CD14-positive monocyte (primary cell): ENCODE results near the gene IL17C. TPM values are rescaled to one million over a fixed set of nuclear protein-coding genes. Genes with fewer than 3 reads are reported as not detected.

Source experiments
- DNase-seq, 3 donors: peaks; one replicate each; pipeline ENCODE4 v3.0.0-alpha.2; 2011 to 2022
- H2AFZ ChIP-seq: 2 replicates; pipeline ENCODE4 v1.6.0; 2012; ENCODE audit warnings: mild to moderate bottlenecking, low read depth, low read length, inconsistent platforms; ENCODE audit not compliant: insufficient read depth, poor library complexity, severe bottlenecking
- H3K27ac ChIP-seq, 2 donors: 1 replicate in 1 of 2; 2 replicates in 1 of 2; pipeline ENCODE4 v1.5.1; 2012 to 2013; ENCODE audit warnings: low read length in 2 of 2, control low read depth in 1 of 2, inconsistent platforms in 1 of 2, low read depth in 1 of 2, mild to moderate bottlenecking in 1 of 2
- H3K27me3 ChIP-seq, 2 donors: one replicate each; pipeline versions ENCODE4 v1.6.0 to v1.6.1; 2011 to 2013; ENCODE audit warnings: low read length in 2 of 2; ENCODE audit not compliant: control insufficient read depth in 2 of 2, insufficient read depth in 2 of 2
- H3K36me3 ChIP-seq, 2 donors: replicated peaks in 1 of 2; 1 replicate in 1 of 2; 2 replicates in 1 of 2; pipeline versions ENCODE4 v1.5.1 to v1.6.1; 2012 to 2013; ENCODE audit warnings: low read length in 2 of 2, control low read depth in 1 of 2, inconsistent platforms in 1 of 2, mild to moderate bottlenecking in 1 of 2; ENCODE audit not compliant: insufficient read depth in 2 of 2, control insufficient read depth in 1 of 2
- H3K4me1 ChIP-seq, 2 donors: 1 replicate in 1 of 2; 2 replicates in 1 of 2; pipeline versions ENCODE4 v1.5.1 to v1.6.1; 2012 to 2013; ENCODE audit warnings: low read length in 2 of 2, control low read depth in 1 of 2, inconsistent platforms in 1 of 2, mild to moderate bottlenecking in 1 of 2, moderate library complexity in 1 of 2; ENCODE audit not compliant: insufficient read depth in 2 of 2, control insufficient read depth in 1 of 2
- H3K4me2 ChIP-seq: replicated peaks from 2 replicates; pipeline ENCODE3; 2012; ENCODE audit warnings: low read length, moderate library complexity, mild to moderate bottlenecking; ENCODE audit not compliant: poor library complexity, severe bottlenecking; ENCODE audit errors: extremely low read depth
- H3K4me3 ChIP-seq, 3 experiments: fragments of 200-600 bp in 1 of 3; sonication (generic) in 1 of 3; replicated peaks in 1 of 3; 1 replicate in 2 of 3; 2 replicates in 1 of 3; pipeline ENCODE4 v1.5.1; 2011 to 2013; ENCODE audit warnings: low read length in 3 of 3, mild to moderate bottlenecking in 3 of 3, control low read depth in 2 of 3, low read depth in 2 of 3, inconsistent platforms in 1 of 3, moderate library complexity in 1 of 3
- H3K79me2 ChIP-seq: 2 replicates; pipeline ENCODE4 v1.6.0; 2012; ENCODE audit warnings: mild to moderate bottlenecking, control low read depth, inconsistent platforms, low read length, moderate library complexity; ENCODE audit not compliant: insufficient read depth
- H3K9ac ChIP-seq: 2 replicates; pipeline ENCODE4 v1.6.0; 2017; ENCODE audit warnings: low read length, mild to moderate bottlenecking; ENCODE audit not compliant: insufficient read depth, poor library complexity, severe bottlenecking
- H3K9me3 ChIP-seq, 2 donors: replicated peaks in 1 of 2; 1 replicate in 1 of 2; 2 replicates in 1 of 2; pipeline versions ENCODE4 v1.5.1 to v1.6.1; 2012 to 2013; ENCODE audit warnings: low read length in 2 of 2, control low read depth in 1 of 2; ENCODE audit not compliant: control insufficient read depth in 1 of 2, insufficient read depth in 1 of 2
- H4K20me1 ChIP-seq: 2 replicates; pipeline ENCODE4 v1.6.0; 2012; ENCODE audit warnings: mild to moderate bottlenecking, low read length, control low read depth, moderate library complexity; ENCODE audit not compliant: insufficient read depth
- H3K27ac Mint-ChIP-seq, 7 donors: one replicate each; pipeline ENCODE4 v1.8.0; 2020; ENCODE audit warnings: mild to moderate bottlenecking in 7 of 7, mixed read lengths in 7 of 7, moderate library complexity in 6 of 7, inconsistent platforms in 2 of 7
- H3K27me3 Mint-ChIP-seq, 3 donors: one replicate each; pipeline ENCODE4 v1.8.0; 2021 to 2022; ENCODE audit warnings: low read depth in 3 of 3, mild to moderate bottlenecking in 3 of 3, mixed read lengths in 3 of 3, moderate library complexity in 3 of 3, inconsistent platforms in 1 of 3
- H3K36me3 Mint-ChIP-seq, 2 donors: one replicate each; pipeline ENCODE4 v1.8.0; 2020; ENCODE audit warnings: mixed read lengths in 2 of 2, inconsistent platforms in 1 of 2, mild to moderate bottlenecking in 1 of 2
- H3K4me1 Mint-ChIP-seq: one replicate; pipeline ENCODE4 v1.8.0; 2020; ENCODE audit warnings: mild to moderate bottlenecking, mixed read lengths
- H3K4me3 Mint-ChIP-seq, 2 donors: one replicate each; pipeline ENCODE4 v1.8.0; 2020; ENCODE audit warnings: mild to moderate bottlenecking in 2 of 2, mixed read lengths in 2 of 2, moderate library complexity in 1 of 2
- H3K9me3 Mint-ChIP-seq, 7 donors: one replicate each; pipeline ENCODE4 v1.8.0; 2020 to 2022; ENCODE audit warnings: mixed read lengths in 7 of 7, mild to moderate bottlenecking in 6 of 7, moderate library complexity in 6 of 7, inconsistent platforms in 2 of 7
- CTCF ChIP-seq: fragments of 200-600 bp; IDR thresholded peaks from one replicate; pipeline ENCODE4 v1.8.0; 2022; ENCODE audit warnings: antibody characterized with exemption, mild to moderate bottlenecking
- WGBS: methylation state at CpG from one replicate; pipeline ENCODE4 v1.1.5; 2013; ENCODE audit warnings: missing lambda C conversion rate; ENCODE audit not compliant: insufficient coverage; 5-methylcytosine and 5-hydroxymethylcytosine counted together
- intact Hi-C, 2 donors: fragments of 100-400 bp; cut with micrococcal nuclease; formaldehyde crosslinking; loops; one replicate each; pipeline versions ENCODE4 v1.15.0 to v1.15.1; 2023
- polyA plus RNA-seq, 3 donors: library from polyadenylated mRNA; depleted of rRNA in 1 of 3; unstranded in 2 of 3; stranded (reverse) in 1 of 3; fragments of 300-500 nt in 2 of 3; fragments of >200 nt in 1 of 3; fragmentation: Illumina TruSeq in 2 of 3; gene quantifications; 1 replicate in 2 of 3; 2 replicates in 1 of 3; pipeline ENCODE4 v1.2.3, GENCODE V29; 2012 to 2021

IL17C gene
- polyA plus RNA-seq, 3 donors: 0.08 TPM; not detected in 2

GRCh38 chr16:88681084-88681680 is 42.8 kb downstream of the IL17C start:
- Mint-ChIP-seq H3K4me3 (peak overlapping the region; percentile 56 to 81), H3K36me3 (peaks cover 33 to 57% of the 10 kb centered on the region in 2 donors), H3K27me3 (no peaks in the 10 kb centered on the region), H3K9me3 (no peaks in the 10 kb centered on the region), H3K27ac (peak overlapping the region in 6 of 7 donors; percentile 75 to 96 (median 95)), H3K4me1 (peaks cover 51% of the 10 kb centered on the region)
- Histone ChIP-seq H3K79me2 (peaks cover 22% of the 10 kb centered on the region), H2AFZ (no peak overlapping the region), H4K20me1 (peaks cover 3% of the 10 kb centered on the region), H3K9ac (no peak overlapping the region), H3K4me3 (peak overlapping the region in 1 of 3 experiments; percentile 66), H3K27me3 (no peaks in the 10 kb centered on the region), H3K4me1 (peaks cover 58 to 63% of the 10 kb centered on the region in 2 donors), H3K4me2 (peak overlapping the region; percentile 67), H3K9me3 (no peaks in the 10 kb centered on the region), H3K36me3 (peaks cover 32 to 38% of the 10 kb centered on the region in 2 donors), H3K27ac (peak overlapping the region; percentile 80 to 91)
- no peak for TF ChIP-seq CTCF
- no peak for DNase-seq
- WGBS: 55% methylated on average over 28 of the region's 31 CpGs
- intact Hi-C loops: loop anchor here (1.0 to 10.0 kb wide), 3 partner anchors 20 to 86 kb away; partner anchors contain the start of gene IL17C (in 1 of the 2)

- Mint-ChIP-seq H3K4me3 (peak overlapping the region; percentile 56 to 84), H3K27me3 (peaks cover 0 to 2% (median 2%) of the 10 kb centered on the region in 3 donors), H3K9me3 (no peaks in the 10 kb centered on the region), H3K4me1 (peaks cover 53% of the 10 kb centered on the region), H3K36me3 (peaks cover 29 to 50% of the 10 kb centered on the region in 2 donors), H3K27ac (peak overlapping the region; percentile 93 to 96 (median 95))
- Histone ChIP-seq H3K27ac (peak overlapping the region; percentile 80 to 91), H3K27me3 (no peaks in the 10 kb centered on the region), H2AFZ (peak overlapping the region; percentile 60), H3K4me2 (peak overlapping the region; percentile 67), H3K4me1 (peaks cover 62 to 69% of the 10 kb centered on the region in 2 donors), H4K20me1 (peaks cover 2% of the 10 kb centered on the region), H3K9ac (peak overlapping the region; percentile 66), H3K4me3 (peak overlapping the region in 1 of 3 experiments; percentile 66), H3K9me3 (no peaks in the 10 kb centered on the region), H3K79me2 (peaks cover 22% of the 10 kb centered on the region), H3K36me3 (peaks cover 25 to 32% of the 10 kb centered on the region in 2 donors)
- TF ChIP-seq CTCF: no peak
- DNase-seq: peak; percentile 88 to 93 (median 93)
- intact Hi-C loops: loop anchor here (1.0 to 10.0 kb wide), 3 partner anchors 19 to 87 kb away; partner anchors contain the start of gene IL17C (in 1 of the 2)
- WGBS: 13% methylated on average over 20 of the region's 21 CpGs
Observed at GRCh38 chr16:88681709-88682451, 43.5 kb downstream of the IL17C start.
